Left lobe of liver (tissue), 2 donors: ENCODE measurements around the gene TEAD3. TPM values are rescaled to one million over a fixed set of nuclear protein-coding genes. Genes with fewer than 3 reads are reported as not detected.

Experiments
- ATAC-seq: fragments of 200-7000 bp; cut with Tn5 transposase; one replicate; pipeline ENCODE4 v1.9.1; 2020; ENCODE audit warnings: mild to moderate bottlenecking, moderate library complexity
- DNase-seq: peaks from one replicate; pipeline ENCODE4 v3.0.0-alpha.2; 2020; ENCODE audit warnings: low spot score
- total RNA-seq: library from RNA; stranded (reverse); gene quantifications from one replicate; pipeline ENCODE4 v1.2.1, GENCODE V29; 2021
- donor health status: DM: no; HTN: no; CAD: no; lungs with moderate emphysema.
- donor health status: DM: no; HTN: yes; CAD: no.

TEAD3 gene
- total RNA-seq, 1 donor from 2014 or later: 6.3 TPM

- DNase-seq: no peak
- ATAC-seq: no peak
Observed at GRCh38 chr6:35514587-35514986, 17.7 kb upstream of the TEAD3 start.

GRCh38 chr6:35512740-35513139 lies 15.9 kb upstream of the TEAD3 start, which contains the start of gene TULP1:
TULP1 (minus strand) TSS chr6:35512896; CDS start chr6:35512858, 38 bp downstream.
- no peak for ATAC-seq
- DNase-seq: no peak

GRCh38 chr6:35512006-35512405 lies 15.1 kb upstream of the TEAD3 start:
- DNase-seq (no peak), ATAC-seq (no peak)

GRCh38 chr6:35511562-35511941 lies 14.7 kb upstream of the TEAD3 start:
- no peak for DNase-seq
- ATAC-seq: no peak

- DNase-seq (no peak), ATAC-seq (no peak)
Observed at GRCh38 chr6:35510916-35511561, 14.2 kb upstream of the TEAD3 start.

- DNase-seq: no peak
- no peak for ATAC-seq
Observed at GRCh38 chr6:35508542-35508941, 11.7 kb upstream of the TEAD3 start.

- ATAC-seq (no peak), DNase-seq (no peak)
Observed at GRCh38 chr6:35508027-35508426, 11.1 kb upstream of the TEAD3 start.

- ATAC-seq: no peak
- DNase-seq: no peak
Observed at GRCh38 chr6:35507221-35507620, 10.3 kb upstream of the TEAD3 start.

- no peak for ATAC-seq
Observed at GRCh38 chr6:35506536-35506935, 9.7 kb upstream of the TEAD3 start.

GRCh38 chr6:35505999-35506412 lies 9.1 kb upstream of the TEAD3 start:
- ATAC-seq (no peak), DNase-seq (no peak)

More at GRCh38 chr6:35506536-35506935, 9.7 kb upstream of the TEAD3 start:
- DNase-seq: no peak

GRCh38 chr6:35503534-35503933 lies 6.7 kb upstream of the TEAD3 start:
- DNase-seq: no peak
- ATAC-seq: no peak

GRCh38 chr6:35501784-35502183 lies 4.9 kb upstream of the TEAD3 start:
- no peak for ATAC-seq

GRCh38 chr6:35500782-35501181 lies 3.9 kb upstream of the TEAD3 start:
- DNase-seq (no peak), ATAC-seq (no peak)

More at GRCh38 chr6:35501784-35502183, 4.9 kb upstream of the TEAD3 start:
- no peak for DNase-seq

- DNase-seq (no peak), ATAC-seq (no peak)
Observed at GRCh38 chr6:35499372-35499771, 2.5 kb upstream of the TEAD3 start.

GRCh38 chr6:35498422-35499067 lies 1.7 kb upstream of the TEAD3 start:
- ATAC-seq: no peak
- no peak for DNase-seq

- ATAC-seq (peak; percentile 11), DNase-seq (no peak)
Observed at GRCh38 chr6:35497571-35498421, 917 bp upstream of the TEAD3 start.

- no peak for DNase-seq
- peak; percentile 76 for ATAC-seq
Observed at GRCh38 chr6:35496036-35496840, 641 bp downstream of the TEAD3 start.

GRCh38 chr6:35495258-35496035 lies 1.4 kb downstream of the TEAD3 start:
- ATAC-seq: no peak
- no peak for DNase-seq

GRCh38 chr6:35494161-35494563 lies 2.7 kb downstream of the TEAD3 start:
- DNase-seq (no peak), ATAC-seq (no peak)
